HEK293 (cell line): ENCODE measurements around the gene PLPP7.
A peak's percentile ranks its signal among the peaks of the same experiment; 100 is the strongest.
"Not testable (repeated sequence)": the region's sequence is repeated elsewhere in the genome, so short reads cannot be mapped to it uniquely, and the experiment has no call there.

Experiments
- CTCF ChIA-PET: fragments of 350-600 bp; formaldehyde crosslinking; extraction: SDS; loops from one replicate; lab custom pipeline; 2021; ENCODE audit warnings: antibody characterized with exemption; lab: Yijun Ruan, JAX
- POLR2A ChIA-PET: fragments of 300-600 bp; formaldehyde crosslinking; extraction: SDS; loops from one replicate; lab custom pipeline; 2020; ENCODE audit warnings: antibody characterized with exemption, inconsistent platforms; lab: Yijun Ruan, JAX
- H3K27ac ChIP-seq: fragments of 200-500 bp; sonication (Bioruptor generic); 2 replicates; pipeline ENCODE4 v1.5.1; 2014; ENCODE audit warnings: low read depth, low read length, control low read depth, inconsistent platforms; ENCODE audit errors: extremely low read depth
- H3K36me3 ChIP-seq, 2 experiments: fragments of 200-500 bp in 1 of 2; sonication (Bioruptor generic) in 1 of 2; 1 replicate in 1 of 2; 2 replicates in 1 of 2; pipeline ENCODE4 v1.5.1; 2014 to 2017; ENCODE audit warnings: inconsistent platforms in 2 of 2, low read length in 2 of 2; ENCODE audit not compliant: control insufficient read depth in 2 of 2, insufficient read depth in 1 of 2
- H3K4me1 ChIP-seq: fragments of 200-500 bp; sonication (Bioruptor generic); 2 replicates; pipeline ENCODE4 v1.5.1; 2014; ENCODE audit warnings: mild to moderate bottlenecking, low read length, inconsistent platforms; ENCODE audit not compliant: control insufficient read depth, insufficient read depth
- H3K4me3 ChIP-seq: 2 replicates; pipeline ENCODE4 v1.5.1; 2011; ENCODE audit warnings: low read depth, mild to moderate bottlenecking, control low read depth, low read length, moderate library complexity
- H3K9me3 ChIP-seq: fragments of 200-500 bp; sonication (Bioruptor generic); 2 replicates; pipeline ENCODE4 v1.5.1; 2014; ENCODE audit warnings: low read depth, low read length, inconsistent platforms; ENCODE audit not compliant: control insufficient read depth, insufficient read depth
- BCL11A ChIP-seq: fragments of 450-650 bp; formaldehyde crosslinking; IDR thresholded peaks from 2 replicates; pipeline ENCODE4 v1.5.1; 2016; ENCODE audit warnings: low read depth, missing biosample characterization, missing genetic modification characterization
- GFI1B ChIP-seq: fragments of 450-650 bp; formaldehyde crosslinking; IDR thresholded peaks from 2 replicates; pipeline ENCODE4 v1.5.1; 2016; ENCODE audit warnings: missing biosample characterization, missing genetic modification characterization
- GLI4 ChIP-seq: fragments of 450-650 bp; formaldehyde crosslinking; IDR thresholded peaks from 2 replicates; pipeline ENCODE4 v1.5.1; 2016; ENCODE audit warnings: missing biosample characterization, missing genetic modification characterization
- KLF9 ChIP-seq: fragments of 450-650 bp; formaldehyde crosslinking; IDR thresholded peaks from 2 replicates; pipeline ENCODE4 v1.5.1; 2016; ENCODE audit warnings: missing biosample characterization, missing genetic modification characterization, low read depth
- MEIS1 ChIP-seq: sonication (generic); formaldehyde crosslinking; IDR thresholded peaks from 2 replicates; pipeline ENCODE4 v1.8.1; 2022; ENCODE audit warnings: missing genetic modification reagents, mild to moderate bottlenecking, borderline replicate concordance
- ZFHX2 ChIP-seq: fragments of 450-650 bp; formaldehyde crosslinking; conservative IDR thresholded peaks from 2 replicates; pipeline ENCODE4 v1.5.1; 2016; ENCODE audit warnings: missing biosample characterization, missing genetic modification characterization
- ZNF146 ChIP-seq: fragments of 450-650 bp; formaldehyde crosslinking; IDR thresholded peaks from 2 replicates; pipeline ENCODE4 v1.5.1; 2016; ENCODE audit warnings: missing biosample characterization, missing genetic modification characterization
- ZNF274 ChIP-seq, 2 experiments: fragments of 200-500 bp in 1 of 2; fragments of 450-650 bp in 1 of 2; sonication (Bioruptor generic) in 1 of 2; formaldehyde crosslinking in 1 of 2; IDR thresholded peaks; 2 replicates each; pipeline versions ENCODE4 v1.5.1 to v1.6.1; 2014 to 2016; ENCODE audit warnings: borderline replicate concordance in 1 of 2, inconsistent platforms in 1 of 2, low read length in 1 of 2, missing biosample characterization in 1 of 2, missing genetic modification characterization in 1 of 2
- ZNF366 ChIP-seq: fragments of 450-650 bp; formaldehyde crosslinking; conservative IDR thresholded peaks from 2 replicates; pipeline ENCODE4 v1.5.1; 2016; ENCODE audit warnings: missing biosample characterization, missing genetic modification characterization
- ZNF48 ChIP-seq: fragments of 450-650 bp; formaldehyde crosslinking; IDR thresholded peaks from 2 replicates; pipeline ENCODE4 v1.5.1; 2016; ENCODE audit warnings: missing biosample characterization, missing genetic modification characterization
- ZNF544 ChIP-seq: fragments of 450-650 bp; formaldehyde crosslinking; IDR thresholded peaks from 2 replicates; pipeline ENCODE4 v1.5.0; 2017; ENCODE audit warnings: missing biosample characterization, missing genetic modification characterization
- ZNF555 ChIP-seq: fragments of 450-650 bp; formaldehyde crosslinking; conservative IDR thresholded peaks from 2 replicates; pipeline ENCODE4 v1.5.1; 2017; ENCODE audit warnings: missing biosample characterization, mild to moderate bottlenecking, missing genetic modification characterization, inconsistent platforms
- ZNF76 ChIP-seq: fragments of 450-650 bp; formaldehyde crosslinking; IDR thresholded peaks from 2 replicates; pipeline ENCODE4; 2016; ENCODE audit warnings: low read depth, missing biosample characterization, missing genetic modification characterization, borderline replicate concordance
- ZNF785 ChIP-seq: fragments of 450-650 bp; formaldehyde crosslinking; IDR thresholded peaks from 2 replicates; pipeline ENCODE4 v1.5.1; 2016; ENCODE audit warnings: missing biosample characterization, missing genetic modification characterization
- ZNF837 ChIP-seq: fragments of 450-650 bp; formaldehyde crosslinking; IDR thresholded peaks from 2 replicates; pipeline ENCODE4 v1.5.1; 2016; ENCODE audit warnings: missing biosample characterization, missing genetic modification characterization
- ZXDB ChIP-seq: fragments of 450-650 bp; formaldehyde crosslinking; IDR thresholded peaks from 2 replicates; pipeline ENCODE4 v1.5.1; 2016; ENCODE audit warnings: missing biosample characterization, missing genetic modification characterization
- TF ChIP-seq, protein P1 (sequence below): fragments of 450-650 bp; formaldehyde crosslinking; IDR thresholded peaks from 2 replicates; pipeline ENCODE4 v1.5.1; 2016; ENCODE audit warnings: missing biosample characterization, missing genetic modification characterization
- TF ChIP-seq, protein P2 (sequence below): fragments of 450-650 bp; formaldehyde crosslinking; IDR thresholded peaks from 2 replicates; pipeline ENCODE4 v1.5.1; 2016; ENCODE audit warnings: missing biosample characterization, missing genetic modification characterization

The PLPP7 gene

DNA sequence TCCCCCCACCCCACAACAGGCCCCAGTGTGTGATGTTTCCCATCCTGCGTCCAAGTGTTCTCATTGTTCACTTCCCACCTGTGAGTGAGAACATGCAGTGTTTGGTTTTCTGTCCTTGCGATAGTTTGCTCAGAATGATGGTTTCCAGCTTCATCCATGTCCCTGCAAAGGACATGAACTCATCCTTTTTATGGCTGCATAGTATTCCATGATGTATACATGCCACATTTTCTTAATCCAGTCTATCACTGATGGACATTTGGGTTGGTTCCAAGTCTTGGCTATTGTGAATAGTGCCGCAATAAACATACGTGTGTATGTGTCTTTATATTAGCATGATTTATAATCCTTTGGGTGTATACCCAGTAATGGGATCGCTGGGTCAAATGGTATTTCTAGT is 49.7 kb downstream of the PLPP7 start:
- POLR2A ChIA-PET, H3K27ac ChIP-seq, H3K36me3 ChIP-seq, H3K4me1 ChIP-seq, H3K9me3 ChIP-seq, CTCF ChIA-PET, H3K4me3 ChIP-seq: not testable (repeated sequence)
- peak; percentile 91 for TF ChIP-seq ZNF146 (tag by site-specific recombination)

DNA sequence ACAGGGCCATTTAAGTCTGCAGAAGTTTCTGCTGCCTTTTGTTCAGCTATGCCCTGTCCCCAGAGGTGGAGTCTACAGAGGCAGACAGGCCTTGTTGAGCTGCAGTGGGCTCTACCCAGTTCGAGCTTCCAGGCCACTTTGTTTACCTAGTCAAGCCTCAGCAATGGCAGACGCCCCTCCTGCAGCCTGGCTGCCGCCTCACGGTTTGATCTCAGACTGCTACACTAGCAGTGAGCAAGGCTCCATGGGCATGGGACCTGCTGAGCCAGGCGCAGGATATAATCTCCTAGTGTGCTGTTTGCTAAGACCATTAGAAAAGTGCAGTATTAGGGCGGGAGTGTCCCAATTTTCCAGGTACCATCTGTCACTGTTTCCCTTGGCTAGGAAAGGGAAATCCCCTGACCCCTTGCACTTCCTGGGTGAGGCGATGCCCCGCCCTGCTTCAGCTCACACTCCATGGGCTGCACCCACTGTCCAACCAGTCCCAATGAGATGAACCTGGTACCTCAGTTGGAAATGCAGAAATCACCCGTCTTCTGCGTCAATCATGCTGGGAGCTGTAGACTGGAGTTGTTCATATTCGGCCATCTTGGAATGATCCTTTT is 55.5 kb downstream of the PLPP7 start:
- POLR2A ChIA-PET, CTCF ChIA-PET, H3K36me3 ChIP-seq: not testable (repeated sequence)

DNA sequence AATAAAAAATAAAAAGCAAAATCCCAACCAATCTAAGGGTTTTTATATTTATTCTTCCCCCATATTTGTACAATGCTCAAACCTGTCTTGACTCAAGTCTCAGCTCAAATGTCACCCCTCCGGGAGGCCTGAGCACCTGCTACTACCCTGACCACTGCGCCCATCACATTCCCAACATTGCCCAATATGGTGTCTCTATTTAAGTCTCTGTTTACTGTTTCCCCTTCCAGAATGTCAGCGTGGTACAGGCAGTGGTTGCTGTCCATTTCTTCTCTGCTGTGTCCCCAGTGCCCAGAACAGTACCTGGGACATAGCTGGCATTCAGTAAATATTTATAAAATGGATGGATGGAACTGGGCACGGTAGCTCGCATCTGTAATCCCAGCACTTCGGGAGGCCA is 57.0 kb downstream of the PLPP7 start:
- H3K36me3 ChIP-seq: no peaks in the 10 kb centered on the region
- H3K4me3 ChIP-seq: no peak overlapping the region
- H3K27ac ChIP-seq: no peak overlapping the region
- POLR2A ChIA-PET: no interaction called here
- H3K4me1 ChIP-seq: no peaks in the 10 kb centered on the region
- no peak for TF ChIP-seq ZNF274 (IDR thresholded peaks at IDR 0.05; ENCODE audit: low read length)
- no peak for TF ChIP-seq ZNF274 (tag by site-specific recombination; IDR thresholded peaks at IDR 0.05; ENCODE audit: borderline replicate concordance)
- TF ChIP-seq ZNF76 (tag by site-specific recombination): no peak
- no peak for TF ChIP-seq ZNF544
- TF ChIP-seq MEIS1: no peak
- TF ChIP-seq BCL11A (tag by site-specific recombination): no peak
- no peak for TF ChIP-seq ZNF366 (tag by site-specific recombination)
- no peak for TF ChIP-seq ZNF555 (tag by site-specific recombination)
- no peak for TF ChIP-seq GLI4
- TF ChIP-seq GFI1B (tag by site-specific recombination): no peak
- no peak for TF ChIP-seq ZNF837 (tag by site-specific recombination)
- TF ChIP-seq, protein P1, sequence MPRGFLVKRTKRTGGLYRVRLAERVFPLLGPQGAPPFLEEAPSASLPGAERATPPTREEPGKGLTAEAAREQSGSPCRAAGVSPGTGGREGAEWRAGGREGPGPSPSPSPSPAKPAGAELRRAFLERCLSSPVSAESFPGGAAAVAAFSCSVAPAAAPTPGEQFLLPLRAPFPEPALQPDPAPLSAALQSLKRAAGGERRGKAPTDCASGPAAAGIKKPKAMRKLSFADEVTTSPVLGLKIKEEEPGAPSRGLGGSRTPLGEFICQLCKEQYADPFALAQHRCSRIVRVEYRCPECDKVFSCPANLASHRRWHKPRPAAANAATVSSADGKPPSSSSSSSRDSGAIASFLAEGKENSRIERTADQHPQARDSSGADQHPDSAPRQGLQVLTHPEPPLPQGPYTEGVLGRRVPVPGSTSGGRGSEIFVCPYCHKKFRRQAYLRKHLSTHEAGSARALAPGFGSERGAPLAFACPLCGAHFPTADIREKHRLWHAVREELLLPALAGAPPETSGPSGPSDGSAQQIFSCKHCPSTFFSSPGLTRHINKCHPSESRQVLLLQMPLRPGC (tag by site-specific recombination): no peak
- no peak for TF ChIP-seq ZNF785 (tag by site-specific recombination)
- H3K9me3 ChIP-seq: no peaks in the 10 kb centered on the region
- CTCF ChIA-PET: interaction anchor here (0.6 to 4.3 kb wide), 5 partner anchors 10 to 338 kb away, joined by 3 to 33 read pairs (median 5); no protein-coding TSS in a partner anchor

More for the DNA sequence above, 55.5 kb downstream of the PLPP7 start:
- not testable (repeated sequence) for H3K9me3 ChIP-seq, H3K4me3 ChIP-seq, H3K27ac ChIP-seq, H3K4me1 ChIP-seq

DNA sequence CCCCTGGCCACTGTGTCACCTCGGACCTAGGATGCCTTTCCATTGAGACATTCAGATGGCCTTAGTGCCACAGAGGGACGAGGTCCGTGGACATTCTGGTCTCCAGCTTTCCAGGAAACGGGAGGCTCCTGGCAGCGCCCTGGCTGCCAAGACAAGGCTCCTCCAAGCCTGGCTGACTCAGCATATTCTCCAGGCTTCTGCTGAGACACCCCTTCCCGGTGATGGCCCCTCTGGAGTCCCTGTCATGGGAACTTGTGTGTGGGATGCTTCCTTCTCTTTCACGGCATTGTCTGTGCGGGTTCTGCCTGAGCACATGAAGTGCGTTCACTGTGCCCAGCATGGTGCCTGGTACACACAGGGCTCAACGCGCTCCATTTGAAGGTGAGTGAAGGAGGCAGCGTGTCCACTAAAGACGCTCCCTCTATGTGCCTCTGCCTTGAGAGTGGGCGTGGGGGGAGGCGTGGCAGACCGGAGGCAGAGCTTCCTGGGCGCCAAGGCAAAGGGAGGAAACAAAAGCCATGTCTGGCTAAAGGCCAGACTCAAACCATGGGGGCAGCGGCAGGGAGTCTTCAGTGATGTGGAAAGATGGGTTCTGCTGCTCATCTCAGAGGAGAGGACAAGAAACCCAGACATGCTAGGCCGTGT is 58.0 kb downstream of the PLPP7 start:
- Histone ChIP-seq H3K4me3 (no peak overlapping the region), H3K4me1 (no peaks in the 10 kb centered on the region), H3K36me3 (no peaks in the 10 kb centered on the region), H3K27ac (no peak overlapping the region), H3K9me3 (no peaks in the 10 kb centered on the region)
- CTCF ChIA-PET: interaction anchor here (0.5 to 4.3 kb wide), 4 partner anchors 11 to 290 kb away, joined by 4 to 33 read pairs (median 12); no protein-coding TSS in a partner anchor
- POLR2A ChIA-PET: no interaction called here
- peak; percentile 60 for TF ChIP-seq KLF9 (tag by site-specific recombination)
- TF ChIP-seq ZNF48 (tag by site-specific recombination): no peak
- no peak for TF ChIP-seq ZXDB (tag by site-specific recombination)
- TF ChIP-seq, protein P2, sequence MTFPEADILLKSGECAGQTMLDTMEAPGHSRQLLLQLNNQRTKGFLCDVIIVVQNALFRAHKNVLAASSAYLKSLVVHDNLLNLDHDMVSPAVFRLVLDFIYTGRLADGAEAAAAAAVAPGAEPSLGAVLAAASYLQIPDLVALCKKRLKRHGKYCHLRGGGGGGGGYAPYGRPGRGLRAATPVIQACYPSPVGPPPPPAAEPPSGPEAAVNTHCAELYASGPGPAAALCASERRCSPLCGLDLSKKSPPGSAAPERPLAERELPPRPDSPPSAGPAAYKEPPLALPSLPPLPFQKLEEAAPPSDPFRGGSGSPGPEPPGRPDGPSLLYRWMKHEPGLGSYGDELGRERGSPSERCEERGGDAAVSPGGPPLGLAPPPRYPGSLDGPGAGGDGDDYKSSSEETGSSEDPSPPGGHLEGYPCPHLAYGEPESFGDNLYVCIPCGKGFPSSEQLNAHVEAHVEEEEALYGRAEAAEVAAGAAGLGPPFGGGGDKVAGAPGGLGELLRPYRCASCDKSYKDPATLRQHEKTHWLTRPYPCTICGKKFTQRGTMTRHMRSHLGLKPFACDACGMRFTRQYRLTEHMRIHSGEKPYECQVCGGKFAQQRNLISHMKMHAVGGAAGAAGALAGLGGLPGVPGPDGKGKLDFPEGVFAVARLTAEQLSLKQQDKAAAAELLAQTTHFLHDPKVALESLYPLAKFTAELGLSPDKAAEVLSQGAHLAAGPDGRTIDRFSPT: no peak
- TF ChIP-seq ZFHX2 (tag by site-specific recombination): 0 out of 2 replicates have a peak, but pooled peaks have one; percentile 12
